HG03342 (cell line): Measurements from ENCODE around the gene AJUBA.
"Not testable (repeated sequence)": the region's sequence is repeated elsewhere in the genome, so short reads cannot be mapped to it uniquely, and the experiment has no call there.

Experiments
- ATAC-seq: cut with Tn5 transposase; IDR thresholded peaks from one replicate; pipeline ENCODE4 v1.9.1; 2021; ENCODE audit warnings: mild to moderate bottlenecking, moderate library complexity; ENCODE audit not compliant: unreplicated experiment

The AJUBA gene

DNA sequence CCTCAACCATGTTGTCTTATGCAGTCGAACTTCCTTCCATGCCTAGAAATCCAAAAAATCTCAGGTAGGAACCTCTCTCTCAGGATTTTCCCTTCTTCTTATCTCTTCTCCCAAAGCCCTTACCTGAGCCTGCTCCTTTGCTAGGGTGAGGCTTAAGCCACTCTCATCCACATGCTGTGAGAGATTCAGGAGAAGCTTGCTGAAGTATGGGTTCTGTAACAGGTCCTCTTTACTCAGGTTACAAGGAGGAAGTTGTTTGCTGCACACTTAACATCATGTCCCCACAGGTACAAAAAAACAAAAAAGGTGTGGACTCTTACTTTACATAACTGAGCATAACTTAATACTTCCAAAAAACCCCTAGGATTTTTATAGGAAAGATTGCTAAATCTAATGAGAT, 29.9 kb downstream of the AJUBA start:
- ATAC-seq = no peak

GRCh38 chr14:22951795-22952194, 30.6 kb downstream of the AJUBA start:
- not testable (repeated sequence) for ATAC-seq

DNA sequence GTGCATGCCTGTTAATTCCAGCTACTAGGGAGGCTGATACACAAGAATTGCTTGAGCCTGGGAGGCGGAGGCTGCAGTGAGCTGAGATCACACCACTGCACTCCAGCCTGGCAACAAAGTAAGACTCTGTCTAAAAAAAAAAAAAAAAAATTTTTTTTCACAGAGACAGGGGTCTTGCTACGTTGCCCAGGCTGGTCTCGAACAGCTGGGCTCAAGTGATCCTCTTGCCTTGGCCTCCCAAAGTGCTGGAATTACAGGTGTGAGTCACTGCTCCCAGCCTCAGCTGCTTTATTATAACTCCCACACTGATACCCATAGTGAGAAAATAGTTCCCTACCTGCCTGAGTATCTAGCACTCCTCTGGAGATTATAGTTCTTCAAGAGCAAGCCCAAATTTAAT, 36.7 kb downstream of the AJUBA start:
- no peak for ATAC-seq

- ATAC-seq = no peak
These were observed 42.7 kb downstream of the AJUBA start for GRCh38 chr14:22939684-22940083.

- no peak for ATAC-seq
These were observed 47.2 kb downstream of the AJUBA start for GRCh38 chr14:22935156-22935555.

DNA sequence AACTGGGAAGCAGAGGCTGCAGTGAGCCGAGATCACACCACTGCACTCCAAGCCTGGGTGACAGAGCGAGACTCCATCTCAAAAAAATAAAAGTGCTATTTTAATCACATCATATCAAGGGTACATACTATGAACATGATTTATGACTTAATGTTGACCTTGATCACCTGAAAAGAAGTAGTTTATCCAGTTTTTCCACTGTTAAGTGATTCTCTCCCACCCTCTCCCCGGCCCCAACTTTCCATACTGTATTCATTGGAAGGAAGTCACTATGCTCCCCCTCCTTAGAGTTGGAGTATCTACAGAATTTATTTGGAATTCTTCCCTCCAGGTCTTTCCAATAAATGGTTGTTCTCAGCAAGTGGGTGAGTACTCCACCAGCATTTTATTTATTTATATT, 50.2 kb downstream of the AJUBA start:
- ATAC-seq = no peak

DNA sequence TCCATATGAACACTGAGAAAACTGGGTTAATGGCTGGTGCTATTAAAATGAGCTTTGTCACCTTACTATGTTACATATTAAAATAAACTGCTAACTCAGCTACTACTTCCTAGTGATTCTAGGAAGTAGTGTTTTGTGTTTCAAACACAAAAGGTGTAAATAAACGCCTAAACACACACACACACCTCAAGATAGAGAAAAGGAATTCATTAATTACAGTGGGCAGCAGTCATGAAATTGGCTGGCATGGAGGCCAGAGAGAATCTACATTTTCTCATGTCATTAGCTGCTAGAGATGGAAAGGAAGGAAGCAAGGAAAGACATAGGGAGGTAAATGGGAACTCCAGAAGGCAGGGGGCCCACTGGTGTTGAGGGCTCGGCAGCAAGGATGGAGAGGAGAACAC, 52.4 kb downstream of the AJUBA start:
- no peak for ATAC-seq

DNA sequence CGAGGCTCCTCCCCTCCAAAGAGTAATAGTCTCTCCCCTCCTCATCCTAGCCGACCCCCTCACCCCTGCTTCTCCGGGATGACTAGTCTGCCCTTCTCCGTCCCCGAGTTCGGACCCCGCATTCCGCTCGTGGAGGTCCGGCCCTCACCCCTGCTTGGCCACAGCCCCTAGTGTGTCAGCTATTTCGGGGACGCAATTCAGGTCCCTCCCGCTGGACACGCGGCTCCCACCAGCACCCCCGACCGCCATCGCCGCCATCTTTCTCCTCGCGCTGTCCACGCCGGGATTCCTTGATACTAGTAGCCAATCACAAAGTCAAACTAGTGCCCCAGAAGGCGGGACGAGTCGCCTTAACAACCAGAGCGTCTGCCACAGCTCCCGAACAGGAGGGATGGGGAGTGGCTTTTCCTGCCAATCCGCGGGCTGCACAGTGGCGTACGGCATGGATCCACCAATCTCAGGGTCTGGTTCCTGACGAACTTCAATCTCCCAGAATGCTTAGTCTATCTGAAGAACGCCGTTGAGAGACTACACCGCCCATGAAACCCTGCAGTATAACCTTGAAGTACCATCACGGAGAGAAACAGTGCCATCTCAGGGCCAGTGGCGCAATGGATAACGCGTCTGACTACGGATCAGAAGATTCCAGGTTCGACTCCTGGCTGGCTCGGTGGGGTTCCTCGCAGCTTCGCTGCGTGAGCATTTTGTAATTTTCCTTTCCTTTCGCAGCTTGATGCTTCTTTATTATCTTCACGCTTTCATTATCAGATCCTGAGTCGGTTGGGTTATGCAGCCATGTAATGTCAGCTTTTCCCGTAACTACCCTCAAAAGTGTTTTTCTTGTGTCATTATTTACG, 53.0 kb downstream of the AJUBA start, which contains the start of gene PRMT5:
PRMT5 (minus strand) TSS at position 273 of the 857 bp plus-strand sequence; CDS start at position 258, 15 bp downstream.
- peak; percentile 89 for ATAC-seq

GRCh38 chr14:22928237-22929103, 53.9 kb downstream of the AJUBA start:
- no peak for ATAC-seq

- ATAC-seq = no peak
These were observed 56.0 kb downstream of the AJUBA start for GRCh38 chr14:22926316-22926715.

DNA sequence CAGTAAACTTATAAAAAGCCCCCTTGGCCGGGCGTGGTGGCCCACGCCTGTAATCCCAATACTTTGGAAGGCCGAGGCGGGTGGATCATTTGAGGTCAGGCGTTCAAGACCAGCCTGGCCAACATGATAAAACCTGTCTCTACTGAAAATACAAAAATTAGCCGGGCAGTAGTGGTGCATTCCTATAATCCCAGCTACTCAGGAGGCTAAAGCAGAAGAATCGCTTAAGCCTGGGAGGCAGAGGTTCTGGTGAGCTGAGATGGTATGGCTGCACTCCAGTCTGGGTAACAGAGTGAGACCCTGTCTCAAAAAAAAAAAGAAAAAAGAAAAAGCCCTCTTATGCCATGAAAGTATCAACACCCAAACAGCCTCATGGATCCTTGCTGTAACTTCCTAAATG, 56.8 kb downstream of the AJUBA start:
- ATAC-seq = no peak

DNA sequence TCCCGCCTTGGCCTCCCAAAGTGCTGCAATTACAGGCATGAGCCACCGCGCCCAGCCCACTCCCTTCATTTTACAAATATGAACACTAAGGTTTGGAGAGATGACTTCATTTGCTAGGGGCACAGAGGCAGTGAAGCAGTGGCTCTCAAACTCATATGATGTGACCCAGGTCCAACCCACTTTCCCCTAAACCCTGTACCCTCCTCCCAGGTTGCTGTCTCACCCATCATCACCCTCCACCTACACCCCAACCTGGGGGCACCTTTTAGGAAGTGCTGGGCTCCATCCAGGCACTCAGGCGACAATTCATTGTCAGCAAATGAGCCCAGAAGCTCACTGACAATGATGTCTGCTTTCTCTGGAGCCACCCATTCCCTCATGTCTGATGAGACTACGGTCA, 58.6 kb downstream of the AJUBA start:
- ATAC-seq = no peak

GRCh38 chr14:22922294-22922693, 60.1 kb downstream of the AJUBA start:
- no peak for ATAC-seq
